Upper lobe of left lung (tissue), 4 donors: ENCODE data around the gene SERTAD3.
"Not testable (repeated sequence)": the region's sequence is repeated elsewhere in the genome, so short reads cannot be mapped to it uniquely, and the experiment has no call there.

ENCODE experiments used
- CTCF ChIP-seq, 6 experiments: fragments of 450-650 bp in 4 of 6; fragments of 200-600 bp in 2 of 6; sonication (generic) in 2 of 6; IDR thresholded peaks; one replicate each; pipeline ENCODE4 v1.5.1; 2016 to 2019; ENCODE audit warnings: antibody characterized with exemption in 6 of 6
- EP300 ChIP-seq, 4 donors: sonication (generic); formaldehyde crosslinking; IDR thresholded peaks; one replicate each; pipeline ENCODE4 v1.5.1; 2017; ENCODE audit warnings: antibody characterized with exemption in 4 of 4, control low read depth in 2 of 4
- POLR2A ChIP-seq, 4 donors: fragments of 450-650 bp; IDR thresholded peaks; one replicate each; pipeline ENCODE4 v1.5.1; 2016 to 2017; ENCODE audit warnings: antibody characterized with exemption in 4 of 4, mild to moderate bottlenecking in 2 of 4
- POLR2AphosphoS5 ChIP-seq, 2 donors: sonication (generic); formaldehyde crosslinking; IDR thresholded peaks; one replicate each; pipeline ENCODE4 v1.5.1; 2017; ENCODE audit warnings: antibody characterized with exemption in 2 of 2

- not testable (repeated sequence) for TF ChIP-seq CTCF, POLR2A, POLR2AphosphoS5, EP300 (IDR thresholded peaks at IDR 0.05)
These were observed 9.8 kb upstream of the SERTAD3 start for GRCh38 chr19:40453943-40454342.
